Endothelial cell of umbilical vein (primary cell): Measurements from ENCODE around the gene BBLN. TPM values are rescaled to one million over a fixed set of nuclear protein-coding genes. Genes with fewer than 3 reads are reported as not detected.

Source experiments
- BruUV-seq: library from RNA; stranded (reverse); fragments of 400-500 nt; replicated peaks from 2 replicates; lab custom pipeline; 2021; lab: Mats Ljungman, UMichigan
- CTCF ChIA-PET: fragments of 300-600, 350-600 bp; sonication (Branson Sonifier 250); formaldehyde crosslinking; loops from one replicate; lab custom pipeline; 2021; ENCODE audit warnings: antibody characterized with exemption, inconsistent platforms; lab: Charles Lee
- POLR2A ChIA-PET: fragments of 300-600, 350-600 bp; sonication (Branson Sonifier 250); formaldehyde crosslinking; loops from one replicate; lab custom pipeline; 2021; ENCODE audit warnings: antibody characterized with exemption, inconsistent platforms; lab: Charles Lee
- DNase-seq: peaks from one replicate; pipeline ENCODE4 v3.0.0-alpha.2; 2011; ENCODE audit warnings: low read depth, low spot score
- FAIRE-seq: peaks from 2 replicates; lab custom pipeline; 2011; peaks lifted over from hg19 to GRCh38; lab: Jason Lieb, UNC
- H2AFZ ChIP-seq: 2 replicates; pipeline ENCODE4 v1.6.0; 2012; ENCODE audit warnings: low read depth, low read length, control low read depth, inconsistent platforms
- H3K27ac ChIP-seq: 2 replicates; pipeline ENCODE4 v1.5.1; 2011; ENCODE audit warnings: low read depth, mild to moderate bottlenecking, control low read depth, low read length, moderate library complexity; ENCODE audit not compliant: insufficient read depth
- H3K27me3 ChIP-seq, 2 experiments: 2 replicates each; pipeline versions ENCODE4 v1.6.0 to v1.6.1; 2011; ENCODE audit warnings: low read length in 2 of 2, mixed read lengths in 1 of 2; ENCODE audit not compliant: control insufficient read depth in 2 of 2, insufficient read depth in 2 of 2
- H3K36me3 ChIP-seq, 2 experiments: 2 replicates in 1 of 2; 3 replicates in 1 of 2; pipeline ENCODE4 v1.5.1; 2011; ENCODE audit warnings: low read length in 2 of 2, mild to moderate bottlenecking in 1 of 2, moderate library complexity in 1 of 2; ENCODE audit not compliant: control insufficient read depth in 2 of 2, insufficient read depth in 2 of 2; ENCODE audit errors: extremely low read depth in 1 of 2
- H3K4me1 ChIP-seq: 3 replicates; pipeline ENCODE4 v1.5.1; 2011; ENCODE audit warnings: mild to moderate bottlenecking, low read length; ENCODE audit not compliant: control insufficient read depth, insufficient read depth; ENCODE audit errors: extremely low read depth
- H3K4me2 ChIP-seq: 2 replicates; pipeline ENCODE4 v1.6.1; 2011; ENCODE audit warnings: low read length, control low read depth, mixed read lengths; ENCODE audit not compliant: insufficient read depth
- H3K4me3 ChIP-seq, 3 experiments: fragments of 200-600 bp in 1 of 3; sonication (generic), shearing (Covaris generic) in 1 of 3; replicated peaks in 1 of 3; 2 replicates each; pipeline ENCODE4 v1.5.1; 2011 to 2016; ENCODE audit warnings: control low read depth in 3 of 3, low read length in 3 of 3, mild to moderate bottlenecking in 2 of 3, inconsistent platforms in 1 of 3, low read depth in 1 of 3, moderate library complexity in 1 of 3; ENCODE audit not compliant: insufficient read depth in 1 of 3
- H3K79me2 ChIP-seq: 2 replicates; pipeline ENCODE4 v1.6.0; 2012; ENCODE audit warnings: low read length, inconsistent platforms; ENCODE audit not compliant: control insufficient read depth, insufficient read depth
- H3K9ac ChIP-seq: replicated peaks from 2 replicates; pipeline ENCODE3; 2011; ENCODE audit warnings: low read length, control low read depth; ENCODE audit not compliant: insufficient read depth; ENCODE audit errors: extremely low read depth
- H3K9me1 ChIP-seq: replicated peaks from 3 replicates; pipeline ENCODE4 v1.6.0; 2011; ENCODE audit warnings: mild to moderate bottlenecking, low read length; ENCODE audit not compliant: control insufficient read depth, insufficient read depth; ENCODE audit errors: extremely low read depth
- H3K9me3 ChIP-seq: replicated peaks from 2 replicates; pipeline ENCODE4 v1.5.1; 2012; ENCODE audit warnings: low read length, inconsistent platforms; ENCODE audit not compliant: control insufficient read depth, insufficient read depth
- H4K20me1 ChIP-seq: replicated peaks from 2 replicates; pipeline ENCODE3; 2011; ENCODE audit warnings: mild to moderate bottlenecking, low read length; ENCODE audit not compliant: control insufficient read depth, insufficient read depth; ENCODE audit errors: extremely low read depth
- EZH2 ChIP-seq: IDR thresholded peaks from 2 replicates; pipeline ENCODE4 v1.6.1; 2012; ENCODE audit warnings: borderline replicate concordance, low read depth, mild to moderate bottlenecking, moderate library complexity, low read length, inconsistent platforms; ENCODE audit not compliant: severe bottlenecking
- FOS ChIP-seq: IDR thresholded peaks from 2 replicates; pipeline ENCODE4 v1.6.1; 2011; ENCODE audit warnings: mild to moderate bottlenecking, low read length, moderate library complexity, borderline replicate concordance; ENCODE audit not compliant: insufficient read depth
- GATA2 ChIP-seq: IDR thresholded peaks from 2 replicates; pipeline ENCODE4 v1.7.0; 2011; ENCODE audit warnings: low read depth, mild to moderate bottlenecking, moderate library complexity, mixed read lengths, low read length; ENCODE audit not compliant: insufficient read length, insufficient read depth
- JUN ChIP-seq: IDR thresholded peaks from 2 replicates; pipeline ENCODE4 v1.6.1; 2011; ENCODE audit warnings: borderline replicate concordance, low read depth; ENCODE audit not compliant: insufficient read length, insufficient read depth
- MYC ChIP-seq: IDR thresholded peaks from one replicate; pipeline ENCODE4 v1.6.1; 2011; ENCODE audit warnings: mild to moderate bottlenecking, low read depth, low read length
- POLR2A ChIP-seq: IDR thresholded peaks from 2 replicates; pipeline ENCODE4 v1.6.1; 2012; ENCODE audit warnings: low read depth, mild to moderate bottlenecking, control low read depth, low read length
- POLR2AphosphoS5 ChIP-seq: IDR thresholded peaks from 2 replicates; pipeline ENCODE4 v1.6.1; 2012; ENCODE audit warnings: low read depth, mild to moderate bottlenecking, control low read depth, low read length, moderate library complexity; ENCODE audit not compliant: insufficient read depth
- dilution Hi-C: fragments of 300-500 bp; cut with MboI; formaldehyde crosslinking; loops from one replicate; pipeline ENCODE4 v1.15.0; 2019; ENCODE audit warnings: low sequenced_read_pairs; ENCODE audit not compliant: extremely low pct_ligation_motif_present
- intact Hi-C: fragments of 100-400 bp; cut with micrococcal nuclease; formaldehyde crosslinking; loops from one replicate; pipeline ENCODE4 v1.10.0; 2022
- polyA plus RNA-seq, 4 experiments: library from polyadenylated mRNA; depleted of rRNA in 3 of 4; stranded (reverse) in 3 of 4; unstranded in 1 of 4; fragments of >200 nt; gene quantifications; 2 replicates each; pipeline versions ENCODE4 v1.2.1 to v1.2.3, GENCODE V29; 2011 to 2012; ENCODE audit warnings: missing spikeins in 1 of 4
- total RNA-seq: library from RNA; stranded (reverse); gene quantifications from 2 replicates; pipeline ENCODE4 v1.2.3, GENCODE V29; 2021
- TF ChIP-seq, protein P1 (sequence below): IDR thresholded peaks from 2 replicates; pipeline ENCODE4 v1.6.1; 2011; ENCODE audit not compliant: insufficient read depth, insufficient read length
- TF ChIP-seq, protein P2 (sequence below), 2 donors: IDR thresholded peaks; 1 replicate in 1 of 2; 2 replicates in 1 of 2; pipeline ENCODE4 v1.5.1; 2011; ENCODE audit warnings: low read length in 2 of 2, mild to moderate bottlenecking in 2 of 2, moderate library complexity in 2 of 2, control low read depth in 1 of 2, inconsistent platforms in 1 of 2, low read depth in 1 of 2; ENCODE audit not compliant: insufficient read depth in 1 of 2; ENCODE audit errors: extremely low read depth in 1 of 2

Gene BBLN
- total and polyA plus RNA-seq, 2 donors (not counting 3 experiments of a cell fraction or from before 2014, with no cell fraction given) = 51.0 to 124 TPM

DNA sequence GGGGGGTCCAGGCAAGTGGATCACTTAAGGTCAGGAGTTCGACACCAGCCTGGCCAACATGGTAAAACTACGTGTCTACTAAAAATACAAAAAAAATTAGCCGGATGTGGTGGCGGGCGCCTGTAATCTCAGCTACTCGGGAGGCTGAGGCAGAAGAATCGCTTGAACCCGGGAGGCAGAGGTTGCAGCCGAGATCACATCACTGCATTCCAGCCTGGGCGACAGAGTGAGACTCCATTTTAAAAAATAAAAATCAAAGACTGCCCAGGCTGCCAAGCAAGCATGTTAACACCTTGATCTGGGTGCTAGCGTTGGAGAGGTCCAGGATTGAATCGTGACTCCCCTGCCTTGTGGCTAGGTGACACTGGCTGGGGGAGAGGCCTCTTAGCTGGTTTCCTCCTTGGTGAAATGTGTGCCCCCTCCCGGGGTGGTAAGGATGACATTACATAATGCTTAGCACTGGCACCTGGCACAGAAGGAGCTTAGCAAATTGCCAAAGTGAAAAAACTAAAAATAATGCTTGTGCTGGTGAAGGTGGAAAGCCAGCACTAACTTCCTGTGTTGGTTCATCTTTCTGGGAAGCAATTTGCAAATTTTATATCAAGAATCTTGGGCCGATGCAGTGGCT lies 33.5 kb downstream of the BBLN start:
- peak overlapping the region; percentile 6 for H3K4me2 ChIP-seq
- H3K4me1 ChIP-seq = peaks cover 11% of the 10 kb centered on the region
- FAIRE-seq (no peak), DNase-seq (no peak)
- no peaks in the 10 kb centered on the region for H3K9me3 ChIP-seq
- no peak overlapping the region for H3K9ac ChIP-seq
- CTCF ChIA-PET = interaction anchor here (0.6 to 2.2 kb wide), 15 partner anchors 8 to 147 kb away, joined by 3 to 14 read pairs (median 3); partner anchors contain the start of gene DNM1
- H3K79me2 ChIP-seq = peaks cover 15% of the 10 kb centered on the region
- peak overlapping the region; percentile 46 for H2AFZ ChIP-seq
- TF ChIP-seq, protein P1, sequence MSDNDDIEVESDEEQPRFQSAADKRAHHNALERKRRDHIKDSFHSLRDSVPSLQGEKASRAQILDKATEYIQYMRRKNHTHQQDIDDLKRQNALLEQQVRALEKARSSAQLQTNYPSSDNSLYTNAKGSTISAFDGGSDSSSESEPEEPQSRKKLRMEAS = no peak
- TF ChIP-seq, protein P2, sequence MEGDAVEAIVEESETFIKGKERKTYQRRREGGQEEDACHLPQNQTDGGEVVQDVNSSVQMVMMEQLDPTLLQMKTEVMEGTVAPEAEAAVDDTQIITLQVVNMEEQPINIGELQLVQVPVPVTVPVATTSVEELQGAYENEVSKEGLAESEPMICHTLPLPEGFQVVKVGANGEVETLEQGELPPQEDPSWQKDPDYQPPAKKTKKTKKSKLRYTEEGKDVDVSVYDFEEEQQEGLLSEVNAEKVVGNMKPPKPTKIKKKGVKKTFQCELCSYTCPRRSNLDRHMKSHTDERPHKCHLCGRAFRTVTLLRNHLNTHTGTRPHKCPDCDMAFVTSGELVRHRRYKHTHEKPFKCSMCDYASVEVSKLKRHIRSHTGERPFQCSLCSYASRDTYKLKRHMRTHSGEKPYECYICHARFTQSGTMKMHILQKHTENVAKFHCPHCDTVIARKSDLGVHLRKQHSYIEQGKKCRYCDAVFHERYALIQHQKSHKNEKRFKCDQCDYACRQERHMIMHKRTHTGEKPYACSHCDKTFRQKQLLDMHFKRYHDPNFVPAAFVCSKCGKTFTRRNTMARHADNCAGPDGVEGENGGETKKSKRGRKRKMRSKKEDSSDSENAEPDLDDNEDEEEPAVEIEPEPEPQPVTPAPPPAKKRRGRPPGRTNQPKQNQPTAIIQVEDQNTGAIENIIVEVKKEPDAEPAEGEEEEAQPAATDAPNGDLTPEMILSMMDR (IDR thresholded peaks at IDR 0.05; ENCODE audit: extremely low read depth in 1 of 2, insufficient read depth in 1 of 2, low read depth in 1 of 2, low read length in 2 of 2) = no peak
- no peak for TF ChIP-seq POLR2A
- no peak for TF ChIP-seq FOS
- TF ChIP-seq POLR2AphosphoS5 = no peak
- no peak for TF ChIP-seq GATA2
- no peak for TF ChIP-seq JUN
- TF ChIP-seq EZH2 = no peak
- TF ChIP-seq MYC = no peak
- intact Hi-C loops = loop anchor here (1.0 kb wide), 1 partner anchor 10 kb away; the partner anchor contains the start of gene DNM1
- POLR2A ChIA-PET = no interaction called here
- H3K27me3 ChIP-seq = no peaks in the 10 kb centered on the region
- H3K27ac ChIP-seq = no peak overlapping the region
- dilution Hi-C loops = no loop called here
- no TSS peak for BruUV-seq
- no peaks in the 10 kb centered on the region for H3K9me1 ChIP-seq
- no peaks in the 10 kb centered on the region for H4K20me1 ChIP-seq
- no peak overlapping the region for H3K4me3 ChIP-seq
- peaks cover 2 to 4% of the 10 kb centered on the region in 2 experiments for H3K36me3 ChIP-seq
